ENCODE data around the gene MEGF11.
"Not testable (repeated sequence)": the region's sequence is repeated elsewhere in the genome, so short reads cannot be mapped to it uniquely, and the experiment has no call there.

The MEGF11 gene

GRCh38 chr15:65869126-65869953, 384.2 kb downstream of the MEGF11 start, which contains the start of gene RAB11A:
RAB11A (plus strand) TSS chr15:65869491; CDS start chr15:65869586, 95 bp downstream.
- no peaks in the 10 kb centered on the region for H3K9me3 ChIP-seq (ENCODE audit: control insufficient read depth, low read length)
- H3K27ac ChIP-seq, result peak within 1 kb of the TSS; percentile 95
- H3K79me2 ChIP-seq, result peaks cover 4% of the 10 kb centered on the region
- no peaks in the 10 kb centered on the region for H3K4me1 ChIP-seq
- TF ChIP-seq, protein P1, sequence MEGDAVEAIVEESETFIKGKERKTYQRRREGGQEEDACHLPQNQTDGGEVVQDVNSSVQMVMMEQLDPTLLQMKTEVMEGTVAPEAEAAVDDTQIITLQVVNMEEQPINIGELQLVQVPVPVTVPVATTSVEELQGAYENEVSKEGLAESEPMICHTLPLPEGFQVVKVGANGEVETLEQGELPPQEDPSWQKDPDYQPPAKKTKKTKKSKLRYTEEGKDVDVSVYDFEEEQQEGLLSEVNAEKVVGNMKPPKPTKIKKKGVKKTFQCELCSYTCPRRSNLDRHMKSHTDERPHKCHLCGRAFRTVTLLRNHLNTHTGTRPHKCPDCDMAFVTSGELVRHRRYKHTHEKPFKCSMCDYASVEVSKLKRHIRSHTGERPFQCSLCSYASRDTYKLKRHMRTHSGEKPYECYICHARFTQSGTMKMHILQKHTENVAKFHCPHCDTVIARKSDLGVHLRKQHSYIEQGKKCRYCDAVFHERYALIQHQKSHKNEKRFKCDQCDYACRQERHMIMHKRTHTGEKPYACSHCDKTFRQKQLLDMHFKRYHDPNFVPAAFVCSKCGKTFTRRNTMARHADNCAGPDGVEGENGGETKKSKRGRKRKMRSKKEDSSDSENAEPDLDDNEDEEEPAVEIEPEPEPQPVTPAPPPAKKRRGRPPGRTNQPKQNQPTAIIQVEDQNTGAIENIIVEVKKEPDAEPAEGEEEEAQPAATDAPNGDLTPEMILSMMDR (IDR thresholded peaks at IDR 0.05), result peak; percentile 22
- no peaks in the 10 kb centered on the region for H3K36me3 ChIP-seq (ENCODE audit: control insufficient read depth, insufficient read depth, low read length)
- H3K4me2 ChIP-seq (ENCODE audit: low read length), result peak within 1 kb of the TSS; percentile 67
- peak within 1 kb of the TSS; percentile 13 for H3K9ac ChIP-seq
- no peaks in the 10 kb centered on the region for H3K27me3 ChIP-seq (ENCODE audit: control insufficient read depth, insufficient read depth, low read length)
- H3K4me3 ChIP-seq (ENCODE audit: low read depth, low read length), result peak within 1 kb of the TSS; percentile 93
- H2AFZ ChIP-seq, result peak within 1 kb of the TSS; percentile 92

GRCh38 chr15:65868546-65869125, 384.9 kb downstream of the MEGF11 start:
- Histone ChIP-seq H3K27ac (peak overlapping the region; percentile 95), H3K9me3 (ENCODE audit: control insufficient read depth, low read length) (no peaks in the 10 kb centered on the region), H3K9ac (no peak overlapping the region)

GRCh38 chr15:65867933-65868332, 385.6 kb downstream of the MEGF11 start:
- H3K4me2 ChIP-seq (ENCODE audit: low read length); H2AFZ ChIP-seq; H3K27me3 ChIP-seq (ENCODE audit: control insufficient read depth, insufficient read depth, low read length); H3K9ac ChIP-seq; H3K4me1 ChIP-seq; H3K36me3 ChIP-seq (ENCODE audit: control insufficient read depth, insufficient read depth, low read length); H3K4me3 ChIP-seq (ENCODE audit: low read depth, low read length); H3K27ac ChIP-seq; H3K9me3 ChIP-seq (ENCODE audit: control insufficient read depth, low read length); H3K79me2 ChIP-seq: not testable (repeated sequence)

More at GRCh38 chr15:65868546-65869125, 384.9 kb downstream of the MEGF11 start:
- Histone ChIP-seq H3K4me1 (no peaks in the 10 kb centered on the region), H2AFZ (peak overlapping the region; percentile 92), H3K4me2 (ENCODE audit: low read length) (peak overlapping the region; percentile 64), H3K79me2 (peaks cover 4% of the 10 kb centered on the region), H3K27me3 (ENCODE audit: control insufficient read depth, insufficient read depth, low read length) (no peaks in the 10 kb centered on the region), H3K36me3 (ENCODE audit: control insufficient read depth, insufficient read depth, low read length) (no peaks in the 10 kb centered on the region), H3K4me3 (ENCODE audit: low read depth, low read length) (peak overlapping the region; percentile 93)
- TF ChIP-seq, protein P1 (IDR thresholded peaks at IDR 0.05), result no peak

GRCh38 chr15:65867244-65867643, 386.3 kb downstream of the MEGF11 start:
- H3K9me3 ChIP-seq (ENCODE audit: control insufficient read depth, low read length), result no peaks in the 10 kb centered on the region
- TF ChIP-seq, protein P1 (IDR thresholded peaks at IDR 0.05), result no peak
- no peak overlapping the region for H3K4me3 ChIP-seq (ENCODE audit: low read depth, low read length)
- no peak overlapping the region for H3K9ac ChIP-seq
- no peaks in the 10 kb centered on the region for H3K4me1 ChIP-seq
- no peak overlapping the region for H3K4me2 ChIP-seq (ENCODE audit: low read length)
- no peaks in the 10 kb centered on the region for H3K79me2 ChIP-seq
- H3K36me3 ChIP-seq (ENCODE audit: control insufficient read depth, insufficient read depth, low read length), result no peaks in the 10 kb centered on the region
- H2AFZ ChIP-seq, result no peak overlapping the region
- H3K27me3 ChIP-seq (ENCODE audit: control insufficient read depth, insufficient read depth, low read length), result no peaks in the 10 kb centered on the region
- H3K27ac ChIP-seq, result no peak overlapping the region

DNA sequence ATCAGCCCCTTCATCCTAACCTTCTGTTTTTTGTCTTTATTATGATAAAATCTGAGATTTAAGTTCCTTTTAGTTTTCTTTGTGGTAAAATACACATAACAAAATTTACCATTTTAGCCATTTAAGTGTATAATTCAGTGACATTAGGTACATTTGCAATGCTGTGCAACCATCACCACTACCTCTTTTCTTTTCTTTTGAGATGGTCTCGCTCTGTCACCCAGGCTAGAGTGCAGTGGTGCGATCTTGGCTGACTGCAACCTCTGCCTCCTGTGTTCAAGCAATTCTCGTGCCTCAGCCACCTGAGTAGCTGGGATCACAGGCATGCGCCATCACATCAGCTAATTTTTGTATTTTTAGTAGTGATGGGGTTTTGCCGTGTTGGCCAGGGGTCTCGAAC, 390.4 kb downstream of the MEGF11 start:
- no peak overlapping the region for H3K9ac ChIP-seq
- peak overlapping the region; percentile 33 for H2AFZ ChIP-seq
- no peak overlapping the region for H3K4me3 ChIP-seq (ENCODE audit: low read depth, low read length)
- TF ChIP-seq, protein P1 (IDR thresholded peaks at IDR 0.05), result no peak
- H3K36me3 ChIP-seq (ENCODE audit: control insufficient read depth, insufficient read depth, low read length), result no peaks in the 10 kb centered on the region
- no peaks in the 10 kb centered on the region for H3K27me3 ChIP-seq (ENCODE audit: control insufficient read depth, insufficient read depth, low read length)
- H3K79me2 ChIP-seq, result no peaks in the 10 kb centered on the region
- H3K4me1 ChIP-seq, result no peaks in the 10 kb centered on the region
- no peaks in the 10 kb centered on the region for H3K9me3 ChIP-seq (ENCODE audit: control insufficient read depth, low read length)
- H3K27ac ChIP-seq, result no peak overlapping the region
- no peak overlapping the region for H3K4me2 ChIP-seq (ENCODE audit: low read length)

All from parathyroid adenoma (tissue), 2 donors.